ENCODE results near the gene PCDHB6.

GRCh38 chr5:141192110-141192725 lies 42.4 kb downstream of the PCDHB6 start, which contains the start of gene PCDHB10:
- TF ChIP-seq POLR2AphosphoS5 (IDR thresholded peaks at IDR 0.05; ENCODE audit: borderline replicate concordance, low read depth, low read length) (no peak), EZH2 (IDR thresholded peaks at IDR 0.05) (no peak)
